Measurements from ENCODE around the gene CHST6. TPM values are rescaled to one million over a fixed set of nuclear protein-coding genes. Genes with fewer than 3 reads are reported as not detected.

Gene CHST6
- total RNA-seq, 1 experiment from 2014 or later = 0.91 TPM

DNA sequence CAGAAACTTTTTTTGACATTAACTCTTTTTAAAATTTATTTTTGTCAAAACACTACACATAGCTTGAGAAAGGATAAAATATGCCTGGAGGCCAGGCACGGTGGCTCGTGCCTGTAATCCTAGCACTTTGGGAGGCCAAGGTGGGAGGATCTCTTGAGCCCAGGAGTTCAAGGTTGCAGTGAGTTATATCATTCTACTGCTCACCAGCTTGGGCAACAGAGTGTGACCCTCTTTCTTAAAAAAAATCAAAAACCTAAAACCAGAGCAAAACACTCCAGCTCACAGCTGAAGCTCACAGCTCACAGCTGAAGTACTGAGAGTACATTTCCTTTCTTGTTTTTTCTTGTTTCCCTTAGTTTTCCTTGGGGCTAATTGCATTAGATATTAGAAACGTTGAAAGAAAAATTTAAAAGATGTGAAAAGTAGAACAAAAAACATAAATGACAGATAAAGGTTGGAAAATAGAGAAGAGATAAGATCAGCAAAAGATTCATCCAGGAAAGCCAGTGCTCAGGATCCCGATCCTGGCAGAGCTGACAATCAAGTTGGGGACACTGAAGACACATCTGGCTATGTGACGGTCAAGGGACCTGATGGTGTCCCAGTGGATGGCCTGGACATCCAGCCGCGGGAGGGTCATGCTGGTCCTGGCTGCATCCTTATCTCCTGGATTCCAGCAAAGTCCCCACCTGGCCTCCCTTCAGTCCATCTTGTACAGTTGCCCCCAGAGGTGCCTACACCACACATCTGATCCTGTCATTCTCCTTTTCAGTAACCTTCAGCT lies 9.8 kb downstream of the CHST6 start:
- Histone ChIP-seq H3K9me3 (ENCODE audit: low read length) (no peaks in the 10 kb centered on the region), H3K79me2 (ENCODE audit: low read length) (no peaks in the 10 kb centered on the region), H4K20me1 (ENCODE audit: low read length) (no peaks in the 10 kb centered on the region), H3K27ac (ENCODE audit: low read length) (no peak overlapping the region), H3F3A (ENCODE audit: low read length, unreplicated experiment) (no peaks in the 10 kb centered on the region), H3K9me2 (replicated peaks; ENCODE audit: low read length) (no peaks in the 10 kb centered on the region), H3K36me3 (ENCODE audit: low read depth, low read length) (no peaks in the 10 kb centered on the region), H3K4me2 (ENCODE audit: low read length) (no peak overlapping the region; the same call in 1 of the 2 replicates), H3K4me3 (ENCODE audit: low read length) (no peak overlapping the region), H2AFZ (ENCODE audit: low read length) (no peak overlapping the region), H3K9ac (ENCODE audit: low read length) (no peak overlapping the region), H3K27me3 (ENCODE audit: low read length) (no peaks in the 10 kb centered on the region), H3K4me1 (ENCODE audit: insufficient read depth, low read length) (peaks cover 28% of the 10 kb centered on the region)
- ATAC-seq (no peak), DNase-seq (no peak)
- TF ChIP-seq EZH2 (IDR thresholded peaks at IDR 0.05; ENCODE audit: low read length, unreplicated experiment) = no peak
- no peak for TF ChIP-seq EZH2phosphoT487 (IDR thresholded peaks at IDR 0.05; ENCODE audit: borderline replicate concordance, low read length)
- no peak for TF ChIP-seq CTCF (conservative IDR thresholded peaks at IDR 0.05; ENCODE audit: low read depth, low read length)
- intact Hi-C loops (cut with micrococcal nuclease) = no loop called here
- CTCF ChIA-PET = no interaction called here
- POLR2A ChIA-PET (ENCODE audit: unreplicated experiment) = no interaction called here
- BruUV-seq (replicated peaks) = no TSS peak

- H3K4me2 ChIP-seq (ENCODE audit: low read length) = peak overlapping the region; percentile 58
- peak overlapping the region; percentile 99 for H3K27ac ChIP-seq (ENCODE audit: low read length)
- ATAC-seq (peak; percentile 96), DNase-seq (peak; percentile 96)
- peak overlapping the region; percentile 66 for H3K9ac ChIP-seq (ENCODE audit: low read length)
- no peaks in the 10 kb centered on the region for H4K20me1 ChIP-seq (ENCODE audit: low read length)
- H3K36me3 ChIP-seq (ENCODE audit: low read depth, low read length) = no peaks in the 10 kb centered on the region
- no peaks in the 10 kb centered on the region for H3K9me2 ChIP-seq (replicated peaks; ENCODE audit: low read length)
- H3F3A ChIP-seq (ENCODE audit: low read length, unreplicated experiment) = no peaks in the 10 kb centered on the region
- TF ChIP-seq EZH2 (IDR thresholded peaks at IDR 0.05; ENCODE audit: low read length, unreplicated experiment) = no peak
- no peak for TF ChIP-seq CTCF (conservative IDR thresholded peaks at IDR 0.05; ENCODE audit: low read depth, low read length)
- TF ChIP-seq EZH2phosphoT487 (IDR thresholded peaks at IDR 0.05; ENCODE audit: borderline replicate concordance, low read length) = no peak
- no peaks in the 10 kb centered on the region for H3K27me3 ChIP-seq (ENCODE audit: low read length)
- ChIA-PET CTCF (interaction anchor here (0.5 kb wide), 1 partner anchor 73 kb away, joined by 3 read pairs; the partner anchor contains the start of gene TMEM231), POLR2A (ENCODE audit: unreplicated experiment) (interaction anchor here (0.6 kb wide), 1 partner anchor 165 kb away, joined by 3 read pairs; the partner anchor contains the start of gene TERF2IP)
- no TSS peak for BruUV-seq (replicated peaks)
- H3K4me1 ChIP-seq (ENCODE audit: insufficient read depth, low read length) = peaks cover 33% of the 10 kb centered on the region
- H3K9me3 ChIP-seq (ENCODE audit: low read length) = no peaks in the 10 kb centered on the region
- no peaks in the 10 kb centered on the region for H3K79me2 ChIP-seq (ENCODE audit: low read length)
- H3K4me3 ChIP-seq (ENCODE audit: low read length) = peak overlapping the region; percentile 40; the same call in 1 of the 2 replicates
- intact Hi-C loops (cut with micrococcal nuclease) = no loop called here
- H2AFZ ChIP-seq (ENCODE audit: low read length) = peak overlapping the region; percentile 37
These were observed 12.0 kb downstream of the CHST6 start for GRCh38 chr16:75483222-75483621.
